GM19467 (cell line): Measurements from ENCODE around the gene TGFB1I1.
"Not testable (repeated sequence)": the region's sequence is repeated elsewhere in the genome, so short reads cannot be mapped to it uniquely, and the experiment has no call there.

Experiments used
- ATAC-seq: cut with Tn5 transposase; IDR thresholded peaks from one replicate; pipeline ENCODE4 v1.9.1; 2021; ENCODE audit warnings: mild to moderate bottlenecking, moderate library complexity; ENCODE audit not compliant: unreplicated experiment

The TGFB1I1 gene

DNA sequence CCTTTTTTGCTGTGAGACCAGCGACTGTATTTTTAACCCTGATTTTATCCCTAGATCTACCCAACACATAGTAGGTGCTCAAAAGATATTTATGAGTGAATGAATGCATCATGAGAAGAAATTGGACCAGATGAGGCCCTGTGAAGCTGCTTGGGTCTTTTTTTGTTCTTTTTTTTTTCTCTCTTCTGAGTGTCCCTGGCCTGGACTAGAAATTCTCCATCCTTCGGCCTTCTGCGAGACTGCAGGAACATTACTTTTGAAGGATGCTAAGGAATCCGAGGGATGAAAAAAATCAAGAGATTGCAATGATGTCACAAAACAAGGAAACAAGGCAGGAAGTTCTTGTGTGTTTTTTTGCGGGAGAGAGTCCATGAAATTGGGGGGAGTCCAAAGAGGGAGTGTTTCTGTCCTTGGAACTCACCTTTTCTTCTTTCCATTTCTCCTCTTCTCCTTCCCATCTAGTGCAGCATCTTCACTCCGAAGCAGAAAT, 36.8 kb downstream of the TGFB1I1 start:
- no peak for ATAC-seq

DNA sequence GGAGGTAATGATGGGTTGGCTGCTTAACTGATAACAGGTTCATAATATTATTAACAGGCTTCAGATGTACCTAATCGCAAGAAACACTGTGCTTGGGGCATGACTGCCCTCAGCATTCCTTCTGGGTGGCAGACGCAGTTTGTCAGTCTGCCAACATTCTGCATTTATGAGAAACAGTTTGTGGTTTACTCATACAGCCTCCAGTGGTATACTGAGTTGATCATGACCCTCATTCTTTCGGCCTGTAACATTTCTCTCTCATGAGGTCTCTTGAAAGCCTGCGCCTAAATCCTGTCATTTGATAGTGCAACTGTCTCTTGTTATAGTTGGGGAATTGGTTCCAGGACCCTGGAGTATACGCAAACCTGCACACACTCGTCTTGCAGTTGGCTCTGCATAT, 41.2 kb downstream of the TGFB1I1 start:
- ATAC-seq = no peak

- ATAC-seq = no peak
These were observed 41.9 kb downstream of the TGFB1I1 start for GRCh38 chr16:31513884-31514283.

DNA sequence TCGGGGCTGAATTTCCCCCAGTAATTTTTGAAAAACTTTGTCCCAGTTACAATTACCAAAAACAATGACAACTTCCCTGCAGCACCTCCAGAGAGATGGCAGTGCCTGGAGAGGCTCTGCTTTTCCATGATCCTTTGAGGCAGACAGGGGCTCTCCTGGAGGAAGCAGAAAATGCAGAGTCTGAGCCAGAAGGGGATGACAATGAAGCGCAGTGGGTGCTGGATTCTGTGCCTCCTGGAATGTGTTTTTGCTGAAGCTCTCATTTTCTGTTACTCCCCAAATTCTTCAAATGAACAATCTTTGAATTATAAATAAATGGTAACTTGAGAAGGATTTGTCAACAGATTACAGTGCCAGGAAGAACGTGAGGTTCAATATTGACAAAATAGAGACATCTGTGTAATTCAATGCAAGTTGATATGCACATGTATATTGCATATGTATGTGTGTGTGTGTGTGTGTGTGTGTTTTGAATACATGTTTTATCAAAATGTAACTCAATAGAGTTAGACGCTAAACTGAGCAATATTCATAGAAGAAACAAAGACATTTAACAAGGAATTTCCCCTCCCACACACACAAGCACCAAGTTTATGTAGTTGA, 45.9 kb downstream of the TGFB1I1 start:
- ATAC-seq = no peak

DNA sequence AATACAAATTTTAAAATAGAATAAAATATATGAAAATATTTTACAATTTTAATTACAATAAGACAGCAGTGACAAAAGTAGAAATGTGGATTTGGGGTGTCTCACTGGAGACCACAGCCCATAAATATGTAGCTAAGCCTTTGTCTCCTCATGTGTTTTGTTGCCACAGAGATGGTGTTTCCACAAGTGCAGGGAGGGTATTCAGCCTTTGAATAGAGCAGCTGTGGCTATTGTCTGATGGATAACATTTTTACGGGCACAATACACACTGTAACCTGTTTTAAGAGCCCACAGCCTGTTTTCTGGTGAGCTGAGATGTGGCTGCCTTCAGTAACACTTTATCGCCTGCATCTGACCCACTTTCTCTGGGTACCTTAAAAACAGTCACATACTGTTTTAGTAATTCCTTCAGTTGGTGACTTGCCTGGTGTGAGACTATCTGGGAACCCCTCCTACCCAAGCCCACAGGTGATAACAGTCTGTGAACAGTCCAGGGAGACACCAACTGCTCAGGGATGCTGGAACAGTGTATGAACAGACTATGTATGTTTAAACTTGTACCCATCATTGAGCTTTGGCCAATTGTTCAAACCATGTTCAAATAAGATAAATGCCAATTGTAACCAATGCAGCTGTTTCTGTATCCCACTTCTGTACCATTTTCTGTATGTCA, 47.9 kb downstream of the TGFB1I1 start:
- ATAC-seq = no peak

DNA sequence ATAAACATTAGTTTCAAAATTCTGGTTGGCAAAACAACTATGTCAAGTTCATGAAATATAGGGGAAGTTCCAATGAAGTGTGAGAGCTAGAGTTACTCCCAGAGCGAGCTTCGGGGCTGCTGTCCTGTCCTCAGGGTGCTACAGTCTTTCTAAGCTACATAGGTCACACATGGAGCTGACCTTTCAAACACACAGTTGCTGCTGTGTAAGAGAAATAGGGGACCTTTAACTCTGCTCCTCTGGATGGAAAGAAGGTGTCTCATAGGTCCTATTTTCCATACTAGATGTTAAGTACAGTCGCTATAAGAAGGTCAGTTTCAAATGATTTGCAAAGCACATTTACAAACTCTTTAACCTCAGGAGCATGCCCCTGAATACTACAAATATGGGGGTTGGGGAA, 49.4 kb downstream of the TGFB1I1 start:
- ATAC-seq = no peak

DNA sequence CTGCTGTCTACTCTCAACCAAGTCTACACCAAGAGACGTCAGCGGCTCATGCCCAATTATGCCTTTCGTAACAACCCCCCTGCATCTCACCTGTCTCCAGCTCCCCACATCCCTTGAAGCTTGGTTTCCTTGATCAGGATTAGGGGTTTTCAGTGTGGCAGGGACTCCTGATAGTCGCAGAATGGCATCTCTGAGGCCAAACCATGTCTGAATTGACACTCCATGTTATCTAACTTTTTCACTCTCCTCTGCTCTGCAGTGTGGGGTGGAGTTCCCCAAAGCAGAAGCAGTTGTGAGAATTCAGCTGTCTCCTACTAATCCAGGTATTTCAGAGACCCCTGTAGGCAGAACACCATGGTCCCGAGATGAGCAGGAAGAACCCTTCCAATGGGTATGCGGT, 50.1 kb downstream of the TGFB1I1 start:
- no peak for ATAC-seq

GRCh38 chr16:31523768-31524167, 51.8 kb downstream of the TGFB1I1 start:
- not testable (repeated sequence) for ATAC-seq

DNA sequence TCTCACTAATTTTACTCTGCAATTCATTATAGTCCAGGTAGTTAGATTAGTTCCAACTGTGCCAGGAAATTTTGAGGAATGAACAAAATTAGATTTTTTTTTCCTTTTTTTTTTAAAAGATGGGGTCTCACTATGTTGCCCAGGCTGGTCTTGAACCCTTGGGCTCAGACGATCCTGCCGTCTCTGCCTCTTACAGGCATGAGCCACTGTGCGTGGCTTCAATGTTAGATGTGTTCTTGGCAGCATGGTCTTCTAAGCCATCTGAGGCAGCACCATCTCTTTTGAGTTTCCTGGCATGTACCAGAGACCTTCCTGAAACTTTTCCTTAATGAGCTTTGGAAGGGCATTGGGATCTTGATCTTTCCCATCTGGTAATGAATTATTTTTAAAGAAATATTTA, 53.2 kb downstream of the TGFB1I1 start:
- no peak for ATAC-seq
